CD4-positive, alpha-beta memory T cell (primary cell): ENCODE results near the gene ANKRD11. TPM values are rescaled to one million over a fixed set of nuclear protein-coding genes. Genes with fewer than 3 reads are reported as not detected.
"Not testable (repeated sequence)": the region's sequence is repeated elsewhere in the genome, so short reads cannot be mapped to it uniquely, and the experiment has no call there.

ENCODE experiments used
- CTCF ChIA-PET: fragments of 350-600 bp; sonication (Branson Sonifier 250); formaldehyde crosslinking; loops from one replicate; lab custom pipeline; 2021; ENCODE audit warnings: inconsistent platforms; ENCODE audit not compliant: partially characterized antibody; lab: Charles Lee
- POLR2A ChIA-PET: fragments of 350-600 bp; sonication (Branson Sonifier 250); formaldehyde crosslinking; loops from one replicate; lab custom pipeline; 2021; ENCODE audit not compliant: partially characterized antibody; lab: Charles Lee
- DNase-seq, 5 donors: peaks; one replicate each; pipeline versions ENCODE4 v3.0.0 to v3.0.0-alpha.2; 2020 to 2022; ENCODE audit warnings: mixed read lengths in 1 of 5
- H3K27ac ChIP-seq: one replicate; pipeline ENCODE4 v1.7.0; 2013; ENCODE audit warnings: low read depth, low read length
- H3K27me3 ChIP-seq: 2 replicates; pipeline ENCODE4 v1.7.0; 2013; ENCODE audit warnings: mild to moderate bottlenecking, low read length, moderate library complexity; ENCODE audit not compliant: insufficient read depth
- H3K36me3 ChIP-seq: 2 replicates; pipeline ENCODE4 v1.7.0; 2013; ENCODE audit warnings: mild to moderate bottlenecking, low read length, moderate library complexity; ENCODE audit not compliant: insufficient read depth
- H3K4me1 ChIP-seq: 2 replicates; pipeline ENCODE4 v1.7.0; 2013; ENCODE audit warnings: mild to moderate bottlenecking, low read length, moderate library complexity; ENCODE audit not compliant: insufficient read depth
- H3K4me3 ChIP-seq, 2 donors: one replicate each; pipeline ENCODE4 v1.7.0; 2013; ENCODE audit warnings: low read length in 2 of 2, mild to moderate bottlenecking in 1 of 2
- H3K9me3 ChIP-seq, 2 donors: one replicate each; pipeline ENCODE4 v1.7.0; 2013; ENCODE audit warnings: low read length in 2 of 2, control low read depth in 1 of 2; ENCODE audit not compliant: control insufficient read depth in 1 of 2
- H3K27ac Mint-ChIP-seq, 7 donors: one replicate each; pipeline ENCODE4 v1.8.0; 2020 to 2021; ENCODE audit warnings: mixed read lengths in 7 of 7, mild to moderate bottlenecking in 6 of 7, inconsistent platforms in 3 of 7, moderate library complexity in 3 of 7
- H3K27me3 Mint-ChIP-seq, 2 donors: one replicate each; pipeline ENCODE4 v1.8.0; 2020 to 2021; ENCODE audit warnings: mixed read lengths in 2 of 2
- H3K36me3 Mint-ChIP-seq, 2 donors: one replicate each; pipeline ENCODE4 v1.8.0; 2020 to 2021; ENCODE audit warnings: mixed read lengths in 2 of 2, inconsistent platforms in 1 of 2, mild to moderate bottlenecking in 1 of 2
- H3K4me1 Mint-ChIP-seq, 4 donors: one replicate each; pipeline ENCODE4 v1.8.0; 2020 to 2021; ENCODE audit warnings: mixed read lengths in 4 of 4, mild to moderate bottlenecking in 1 of 4
- H3K4me3 Mint-ChIP-seq, 8 donors: one replicate each; pipeline ENCODE4 v1.8.0; 2020 to 2021; ENCODE audit warnings: mixed read lengths in 8 of 8, mild to moderate bottlenecking in 7 of 8, moderate library complexity in 6 of 8, inconsistent platforms in 3 of 8
- H3K9me3 Mint-ChIP-seq, 8 donors: one replicate each; pipeline ENCODE4 v1.8.0; 2020 to 2021; ENCODE audit warnings: mixed read lengths in 8 of 8, mild to moderate bottlenecking in 5 of 8, inconsistent platforms in 3 of 8, moderate library complexity in 1 of 8
- intact Hi-C: fragments of 100-400 bp; cut with micrococcal nuclease; formaldehyde crosslinking; loops from one replicate; pipeline ENCODE4 v1.15.1; 2023
- polyA plus RNA-seq, 2 donors: library from polyadenylated mRNA; unstranded; fragments of 300-500 nt; fragmentation: Illumina TruSeq; gene quantifications; one replicate each; pipeline ENCODE4 v1.2.3, GENCODE V29; 2021
- total RNA-seq, 2 experiments: library from RNA; stranded (reverse); gene quantifications; one replicate each; pipeline ENCODE4 v1.2.3, GENCODE V29; 2021

ANKRD11 gene
- total and polyA plus RNA-seq, 4 experiments from 2014 or later: 3.9 to 246 (median 140) TPM

GRCh38 chr16:89437991-89438390, 52.4 kb downstream of the ANKRD11 start:
- Mint-ChIP-seq H3K4me1 (peaks cover 0 to 80% (median 68%) of the 10 kb centered on the region in 4 donors), H3K36me3 (peaks cover 10 to 21% of the 10 kb centered on the region in 2 donors), H3K9me3 (peaks cover 0 to 6% (median 0%) of the 10 kb centered on the region in 8 donors), H3K27me3 (no peaks in the 10 kb centered on the region), H3K27ac (peak overlapping the region in 4 of 7 donors; percentile 17 to 91 (median 62)), H3K4me3 (peak overlapping the region in 5 of 8 donors; percentile 32 to 75 (median 52))
- Histone ChIP-seq H3K36me3 (no peaks in the 10 kb centered on the region), H3K4me1 (peaks cover 100% of the 10 kb centered on the region), H3K27ac (no peak overlapping the region), H3K9me3 (no peaks in the 10 kb centered on the region), H3K27me3 (no peaks in the 10 kb centered on the region), H3K4me3 (no peak overlapping the region)
- ChIA-PET CTCF (no interaction called here), POLR2A (interaction anchor here (1.0 to 1.2 kb wide), 2 partner anchors 8 to 46 kb away, joined by 3 to 4 read pairs; no protein-coding TSS in a partner anchor)
- no peak for DNase-seq
- intact Hi-C loops: no loop called here

- Histone ChIP-seq H3K27ac (no peak overlapping the region), H3K27me3 (no peaks in the 10 kb centered on the region), H3K36me3 (no peaks in the 10 kb centered on the region), H3K4me3 (no peak overlapping the region), H3K9me3 (no peaks in the 10 kb centered on the region), H3K4me1 (peaks cover 100% of the 10 kb centered on the region)
- peaks cover 0 to 74% (median 62%) of the 10 kb centered on the region in 4 donors for H3K4me1 Mint-ChIP-seq
- peak overlapping the region; percentile 20 to 92 (median 83) for H3K27ac Mint-ChIP-seq
- peaks cover 10 to 21% of the 10 kb centered on the region in 2 donors for H3K36me3 Mint-ChIP-seq
- peaks cover 0 to 4% (median 0%) of the 10 kb centered on the region in 8 donors for H3K9me3 Mint-ChIP-seq
- DNase-seq: no peak
- ChIA-PET POLR2A (interaction anchor here (1.0 to 1.2 kb wide), 2 partner anchors 8 to 46 kb away, joined by 3 to 4 read pairs; no protein-coding TSS in a partner anchor), CTCF (interaction anchor here (1.5 kb wide), 1 partner anchor 17 kb away, joined by 3 read pairs; no protein-coding TSS in a partner anchor)
- peak overlapping the region in 7 of 8 donors; percentile 10 to 75 (median 52) for H3K4me3 Mint-ChIP-seq
- intact Hi-C loops: no loop called here
- H3K27me3 Mint-ChIP-seq: no peaks in the 10 kb centered on the region
Measured at GRCh38 chr16:89437251-89437987, 52.9 kb downstream of the ANKRD11 start.

GRCh38 chr16:89436366-89436765, 54.0 kb downstream of the ANKRD11 start:
- DNase-seq: no peak
- no peaks in the 10 kb centered on the region for H3K9me3 ChIP-seq
- H3K9me3 Mint-ChIP-seq: peaks cover 0 to 4% (median 0%) of the 10 kb centered on the region in 8 donors
- H3K4me3 ChIP-seq: no peak overlapping the region
- intact Hi-C loops: no loop called here
- peak overlapping the region in 3 of 7 donors; percentile 13 to 38 (median 31) for H3K27ac Mint-ChIP-seq
- CTCF ChIA-PET: interaction anchor here (0.9 to 1.5 kb wide), 2 partner anchors 10 to 16 kb away, joined by 3 read pairs; no protein-coding TSS in a partner anchor
- H3K4me1 ChIP-seq: peaks cover 100% of the 10 kb centered on the region
- POLR2A ChIA-PET: interaction anchor here (0.6 to 1.6 kb wide), 6 partner anchors 14 to 195 kb away, joined by 3 to 4 read pairs (median 4); no protein-coding TSS in a partner anchor
- no peaks in the 10 kb centered on the region for H3K27me3 ChIP-seq
- peak overlapping the region in 4 of 8 donors; percentile 78 to 89 (median 80) for H3K4me3 Mint-ChIP-seq
- peaks cover 0 to 66% (median 54%) of the 10 kb centered on the region in 4 donors for H3K4me1 Mint-ChIP-seq
- H3K36me3 ChIP-seq: no peaks in the 10 kb centered on the region
- no peak overlapping the region for H3K27ac ChIP-seq
- peaks cover 10 to 21% of the 10 kb centered on the region in 2 donors for H3K36me3 Mint-ChIP-seq
- H3K27me3 Mint-ChIP-seq: no peaks in the 10 kb centered on the region

- H3K9me3 Mint-ChIP-seq, H3K27me3 ChIP-seq, H3K27me3 Mint-ChIP-seq, H3K27ac ChIP-seq, H3K9me3 ChIP-seq, intact Hi-C loops, H3K36me3 ChIP-seq, DNase-seq: not testable (repeated sequence)
- ChIA-PET CTCF (interaction anchor here (1.4 kb wide), 1 partner anchor 122 kb away, joined by 4 read pairs; no protein-coding TSS in a partner anchor), POLR2A (interaction anchor here (1.0 to 1.6 kb wide), 7 partner anchors 9 to 74 kb away, joined by 3 to 4 read pairs (median 4); no protein-coding TSS in a partner anchor)
- peak overlapping the region; percentile 78 to 89 (median 82) for H3K4me3 Mint-ChIP-seq
- H3K4me1 ChIP-seq: peaks cover 97% of the 10 kb centered on the region
- peaks cover 0 to 56% (median 43%) of the 10 kb centered on the region in 4 donors for H3K4me1 Mint-ChIP-seq
- peak overlapping the region in 1 of 2 donors; percentile 6 for H3K4me3 ChIP-seq
- H3K36me3 Mint-ChIP-seq: peaks cover 10 to 17% of the 10 kb centered on the region in 2 donors
- peak overlapping the region in 6 of 7 donors; percentile 84 to 93 (median 90) for H3K27ac Mint-ChIP-seq
Measured at GRCh38 chr16:89435059-89435458, 55.3 kb downstream of the ANKRD11 start.

GRCh38 chr16:89434490-89434889, 55.9 kb downstream of the ANKRD11 start:
- POLR2A ChIA-PET: interaction anchor here (1.0 to 1.4 kb wide), 4 partner anchors 8 to 54 kb away, joined by 3 to 4 read pairs (median 4); no protein-coding TSS in a partner anchor
- DNase-seq: no peak
- CTCF ChIA-PET: interaction anchor here (1.1 to 1.4 kb wide), 2 partner anchors 10 to 123 kb away, joined by 3 to 4 read pairs; no protein-coding TSS in a partner anchor
- Histone ChIP-seq H3K36me3 (no peaks in the 10 kb centered on the region), H3K27ac (no peak overlapping the region), H3K27me3 (no peaks in the 10 kb centered on the region), H3K9me3 (no peaks in the 10 kb centered on the region), H3K4me3 (no peak overlapping the region), H3K4me1 (peaks cover 92% of the 10 kb centered on the region)
- Mint-ChIP-seq H3K4me3 (peak overlapping the region in 7 of 8 donors; percentile 22 to 84 (median 42)), H3K4me1 (peaks cover 0 to 51% (median 37%) of the 10 kb centered on the region in 4 donors), H3K9me3 (peaks cover 0 to 4% (median 0%) of the 10 kb centered on the region in 8 donors), H3K36me3 (peaks cover 10 to 17% of the 10 kb centered on the region in 2 donors), H3K27ac (peak overlapping the region in 6 of 7 donors; percentile 11 to 87 (median 75)), H3K27me3 (no peaks in the 10 kb centered on the region)
- intact Hi-C loops: no loop called here

- peak overlapping the region in 2 of 7 donors; percentile 37 to 80 for H3K27ac Mint-ChIP-seq
Measured at GRCh38 chr16:89433363-89433984, 56.9 kb downstream of the ANKRD11 start.

More at GRCh38 chr16:89433363-89433984, 56.9 kb downstream of the ANKRD11 start:
- H3K9me3 ChIP-seq, DNase-seq, H3K27me3 ChIP-seq, intact Hi-C loops, H3K36me3 ChIP-seq, POLR2A ChIA-PET, H3K4me3 ChIP-seq, H3K27me3 Mint-ChIP-seq, H3K9me3 Mint-ChIP-seq, H3K27ac ChIP-seq: not testable (repeated sequence)
- peaks cover 81% of the 10 kb centered on the region for H3K4me1 ChIP-seq
- Mint-ChIP-seq H3K4me1 (peaks cover 0 to 44% (median 29%) of the 10 kb centered on the region in 4 donors), H3K36me3 (peaks cover 10 to 13% of the 10 kb centered on the region in 2 donors), H3K4me3 (peak overlapping the region in 4 of 8 donors; percentile 3 to 41 (median 33))
- CTCF ChIA-PET: interaction anchor here (1.1 kb wide), 1 partner anchor 11 kb away, joined by 3 read pairs; no protein-coding TSS in a partner anchor
